ENCODE measurements around the gene CRIM1. TPM values are rescaled to one million over a fixed set of nuclear protein-coding genes. Genes with fewer than 3 reads are reported as not detected.

The CRIM1 gene
- total and polyA plus RNA-seq, 2 of the 8 experiments (the other 6 are each of a cell fraction or from before 2014, with no cell fraction given): 9.4 to 28.4 TPM

- ChIA-PET CTCF (ENCODE audit: partially characterized antibody) (interaction anchor here (0.9 to 3.7 kb wide), 2 partner anchors 9 to 200 kb away, joined by 4 to 14 read pairs; no protein-coding TSS in a partner anchor), POLR2A (ENCODE audit: partially characterized antibody) (no interaction called here)
- Histone ChIP-seq H3K27me3 (replicated peaks in 1 of 4; ENCODE audit: control insufficient read depth in 3 of 4, extremely low read depth in 1 of 4, insufficient read depth in 3 of 4, low read length in 3 of 4) (no peaks in the 10 kb centered on the region), H4K5ac (ENCODE audit: insufficient read length, low read depth, low read length) (no peak overlapping the region), H2AFZ (ENCODE audit: low read length) (no peak overlapping the region), H3K56ac (replicated peaks; ENCODE audit: insufficient read length, low read depth, low read length) (no peak overlapping the region), H2AK5ac (ENCODE audit: low read depth, low read length) (no peak overlapping the region), H3K23me2 (ENCODE audit: low read depth, low read length) (no peaks in the 10 kb centered on the region), H2BK20ac (ENCODE audit: low read length) (no peak overlapping the region), H2BK15ac (ENCODE audit: low read length) (no peak overlapping the region), H2BK5ac (ENCODE audit: low read depth, low read length) (no peak overlapping the region), H3K79me2 (ENCODE audit: control insufficient read depth in 1 of 2, insufficient read depth in 2 of 2, low read length in 2 of 2) (no peaks in the 10 kb centered on the region), H3K23ac (ENCODE audit: insufficient read length) (no peak overlapping the region), H3K18ac (ENCODE audit: extremely low read depth, low read length) (no peak overlapping the region), H2BK120ac (replicated peaks; ENCODE audit: low read depth, low read length) (no peak overlapping the region), H3K27ac (ENCODE audit: low read depth, low read length) (no peak overlapping the region), H3K4me2 (ENCODE audit: insufficient read depth in 1 of 2, low read depth in 2 of 2, low read length in 2 of 2) (no peak overlapping the region), H4K8ac (ENCODE audit: extremely low read depth, insufficient read depth, low read length) (no peak overlapping the region), H3K14ac (ENCODE audit: insufficient read length) (no peak overlapping the region), H3K4me3 (ENCODE audit: extremely low read depth in 1 of 4, insufficient read depth in 2 of 4, low read depth in 3 of 4, low read length in 4 of 4) (no peak overlapping the region), H3K79me1 (ENCODE audit: low read depth, low read length) (no peaks in the 10 kb centered on the region), H4K91ac (replicated peaks; ENCODE audit: insufficient read length, low read length) (no peak overlapping the region), H3K4me1 (replicated peaks in 1 of 4; ENCODE audit: control insufficient read depth in 3 of 4, insufficient read depth in 4 of 4, low read length in 3 of 4) (peaks cover 0 to 6% (median under 1%) of the 10 kb centered on the region in 4 experiments; a peak in 1 of 7 replicates), H4K20me1 (replicated peaks in 1 of 2; ENCODE audit: control insufficient read depth in 1 of 2, insufficient read depth in 2 of 2, low read length in 2 of 2) (no peaks in the 10 kb centered on the region), H3K9ac (replicated peaks in 1 of 4; ENCODE audit: extremely low read depth in 1 of 4, low read depth in 3 of 4, low read length in 3 of 4) (no peak overlapping the region), H3K9me3 (ENCODE audit: insufficient read depth in 2 of 2, low read depth in 1 of 2, low read length in 1 of 2) (no peaks in the 10 kb centered on the region; a peak in 1 of 4 replicates), H3K4ac (replicated peaks; ENCODE audit: insufficient read length, low read depth, low read length) (no peak overlapping the region), H2BK12ac (ENCODE audit: low read depth, low read length) (no peak overlapping the region), H3K36me3 (ENCODE audit: control insufficient read depth in 2 of 4, insufficient read depth in 4 of 4, low read length in 3 of 4) (no peaks in the 10 kb centered on the region)
- DNase-seq (ENCODE audit: low read depth in 1 of 2, low spot score in 2 of 2) (no peak), FAIRE-seq (no peak)
- no peak for TF ChIP-seq JUN (IDR thresholded peaks at IDR 0.05; ENCODE audit: low read depth, low read length)
- no peak for TF ChIP-seq SIN3A (conservative IDR thresholded peaks at IDR 0.05 in 1 of 2, IDR thresholded peaks at IDR 0.05 in 1 of 2; ENCODE audit: low read depth in 1 of 2, low read length in 2 of 2)
- 98% methylated on average over 3 of the region's 3 CpGs; no CpG with 5 or more reads in 1 of the 2 experiments for WGBS, 2 experiments (ENCODE audit: extremely low coverage in 1 of 2, insufficient coverage in 1 of 2, insufficient read length in 1 of 2, insufficient replicate concordance in 2 of 2, low coverage in 1 of 2, low lambda C conversion rate in 2 of 2, missing lambda C conversion rate in 1 of 2)
Measured at GRCh38 chr2:36343606-36344005, 12.0 kb upstream of the CRIM1 start.
